Measurements from ENCODE around the gene ITGB3. TPM values are rescaled to one million over a fixed set of nuclear protein-coding genes. Genes with fewer than 3 reads are reported as not detected.

ITGB3 gene
- total and polyA plus RNA-seq, 10 of the 15 experiments (the other 5 are each of a cell fraction or from before 2014, with no cell fraction given) = 0.69 to 22.8 (median 13.6) TPM

DNA sequence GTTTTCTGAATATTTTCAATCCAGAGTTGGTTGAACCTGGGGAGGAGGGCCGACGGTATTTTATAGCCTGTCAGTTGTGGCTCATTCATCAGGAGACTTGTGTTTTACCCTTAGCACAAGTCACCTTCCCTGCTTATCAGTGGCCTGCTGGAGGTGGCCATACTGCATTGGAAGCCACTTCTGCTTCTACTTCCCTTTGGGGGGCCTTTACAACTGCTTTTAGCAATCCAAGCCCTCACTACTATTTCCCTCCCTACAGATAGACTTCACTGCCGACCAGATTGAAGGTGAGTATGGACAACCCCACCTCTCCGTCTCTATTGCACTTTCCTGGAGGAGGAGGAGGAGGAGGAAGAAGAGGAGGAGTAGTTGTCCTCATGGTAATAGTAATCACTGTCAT is 40.1 kb upstream of the ITGB3 start (continued):
- TF ChIP-seq ATF3 (IDR thresholded peaks at IDR 0.05; ENCODE audit: borderline replicate concordance, extremely low read depth, low read depth, low read length) (no peak), YBX1 (IDR thresholded peaks at IDR 0.05) (no peak), LARP7 (IDR thresholded peaks at IDR 0.05) (no peak)

GRCh38 chr17:47214931-47215330 is 38.7 kb upstream of the ITGB3 start:
- FAIRE-seq (no peak), ATAC-seq (no peak), DNase-seq (ENCODE audit: low read depth, low spot score) (no peak)
- 52% methylated on average over 3 of the region's 3 CpGs for WGBS (ENCODE audit: insufficient coverage, insufficient replicate concordance, low lambda C conversion rate, missing lambda C conversion rate)
- SMC1A ChIA-PET (ENCODE audit: uncharacterized antibody, unreplicated experiment) = no interaction called here
- intact Hi-C loops (cut with micrococcal nuclease; ENCODE audit: unreplicated experiment) (no loop called here), in situ Hi-C loops (cut with MboI) (no loop called here)
- H3K4me1 ChIP-seq (ENCODE audit: control insufficient read depth, insufficient read depth, low read length) = peaks cover 6% of the 10 kb centered on the region
- no peak overlapping the region for H2AFZ ChIP-seq (ENCODE audit: control insufficient read depth, low read depth, low read length)
- no TSS peak for BruUV-seq (replicated peaks)
- H3K36me3 ChIP-seq (ENCODE audit: control insufficient read depth in 2 of 2, insufficient read depth in 2 of 2, low read length in 1 of 2) = no peaks in the 10 kb centered on the region
- CTCF ChIA-PET = no interaction called here
- no peak overlapping the region for H3K9ac ChIP-seq (ENCODE audit: control insufficient read depth, insufficient read depth, low read length)
- H3K4me2 ChIP-seq (ENCODE audit: control insufficient read depth, insufficient read depth) = no peak overlapping the region
- no peaks in the 10 kb centered on the region for H3K27me3 ChIP-seq (replicated peaks in 1 of 2; ENCODE audit: control insufficient read depth in 2 of 2, insufficient read depth in 2 of 2, low read length in 1 of 2)
- H3K4me3 ChIP-seq = no peak overlapping the region
- H4K20me1 ChIP-seq (ENCODE audit: control insufficient read depth, insufficient read depth) = no peaks in the 10 kb centered on the region
- H3K79me2 ChIP-seq (ENCODE audit: control insufficient read depth, insufficient read depth, low read length) = no peaks in the 10 kb centered on the region
- POLR2A ChIA-PET = no interaction called here
- H3K27ac ChIP-seq (ENCODE audit: control insufficient read depth, insufficient read depth) = no peak overlapping the region
- TF ChIP-seq NR2C1 (IDR thresholded peaks at IDR 0.05) (no peak), SMAD5 (IDR thresholded peaks at IDR 0.05; ENCODE audit: low read depth) (no peak), ZBED1 (IDR thresholded peaks at IDR 0.05; ENCODE audit: borderline replicate concordance) (no peak), DPF2 (IDR thresholded peaks at IDR 0.05) (no peak), STAT3 (IDR thresholded peaks at IDR 0.05; ENCODE audit: low read depth, low read length) (no peak), EED (IDR thresholded peaks at IDR 0.05; ENCODE audit: low read depth) (no peak), GABPA (IDR thresholded peaks at IDR 0.05; ENCODE audit: low read depth) (no peak)
- TF ChIP-seq, protein P1, sequence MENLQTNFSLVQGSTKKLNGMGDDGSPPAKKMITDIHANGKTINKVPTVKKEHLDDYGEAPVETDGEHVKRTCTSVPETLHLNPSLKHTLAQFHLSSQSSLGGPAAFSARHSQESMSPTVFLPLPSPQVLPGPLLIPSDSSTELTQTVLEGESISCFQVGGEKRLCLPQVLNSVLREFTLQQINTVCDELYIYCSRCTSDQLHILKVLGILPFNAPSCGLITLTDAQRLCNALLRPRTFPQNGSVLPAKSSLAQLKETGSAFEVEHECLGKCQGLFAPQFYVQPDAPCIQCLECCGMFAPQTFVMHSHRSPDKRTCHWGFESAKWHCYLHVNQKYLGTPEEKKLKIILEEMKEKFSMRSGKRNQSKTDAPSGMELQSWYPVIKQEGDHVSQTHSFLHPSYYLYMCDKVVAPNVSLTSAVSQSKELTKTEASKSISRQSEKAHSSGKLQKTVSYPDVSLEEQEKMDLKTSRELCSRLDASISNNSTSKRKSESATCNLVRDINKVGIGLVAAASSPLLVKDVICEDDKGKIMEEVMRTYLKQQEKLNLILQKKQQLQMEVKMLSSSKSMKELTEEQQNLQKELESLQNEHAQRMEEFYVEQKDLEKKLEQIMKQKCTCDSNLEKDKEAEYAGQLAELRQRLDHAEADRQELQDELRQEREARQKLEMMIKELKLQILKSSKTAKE (IDR thresholded peaks at IDR 0.05; ENCODE audit: low read depth, poor library complexity, severe bottlenecking) = no peak
- H3K9me3 ChIP-seq (replicated peaks; ENCODE audit: control insufficient read depth, insufficient read depth, low read length) = no peaks in the 10 kb centered on the region
- RAD21 ChIA-PET (ENCODE audit: unreplicated experiment) = no interaction called here
